Astrocyte (in vitro differentiated cells and primary cell): ENCODE measurements around the gene TANGO2.

ENCODE experiments used
- EZH2 ChIP-seq: IDR thresholded peaks from 2 replicates; pipeline ENCODE4 v1.6.1; 2012; ENCODE audit warnings: mild to moderate bottlenecking, low read length, inconsistent platforms; ENCODE audit not compliant: insufficient read depth
- TF ChIP-seq, protein P1 (sequence below): IDR thresholded peaks from 2 replicates; pipeline ENCODE4 v1.5.1; 2011; ENCODE audit warnings: low read depth, mild to moderate bottlenecking, inconsistent platforms, low read length, moderate library complexity; ENCODE audit not compliant: insufficient read depth

DNA sequence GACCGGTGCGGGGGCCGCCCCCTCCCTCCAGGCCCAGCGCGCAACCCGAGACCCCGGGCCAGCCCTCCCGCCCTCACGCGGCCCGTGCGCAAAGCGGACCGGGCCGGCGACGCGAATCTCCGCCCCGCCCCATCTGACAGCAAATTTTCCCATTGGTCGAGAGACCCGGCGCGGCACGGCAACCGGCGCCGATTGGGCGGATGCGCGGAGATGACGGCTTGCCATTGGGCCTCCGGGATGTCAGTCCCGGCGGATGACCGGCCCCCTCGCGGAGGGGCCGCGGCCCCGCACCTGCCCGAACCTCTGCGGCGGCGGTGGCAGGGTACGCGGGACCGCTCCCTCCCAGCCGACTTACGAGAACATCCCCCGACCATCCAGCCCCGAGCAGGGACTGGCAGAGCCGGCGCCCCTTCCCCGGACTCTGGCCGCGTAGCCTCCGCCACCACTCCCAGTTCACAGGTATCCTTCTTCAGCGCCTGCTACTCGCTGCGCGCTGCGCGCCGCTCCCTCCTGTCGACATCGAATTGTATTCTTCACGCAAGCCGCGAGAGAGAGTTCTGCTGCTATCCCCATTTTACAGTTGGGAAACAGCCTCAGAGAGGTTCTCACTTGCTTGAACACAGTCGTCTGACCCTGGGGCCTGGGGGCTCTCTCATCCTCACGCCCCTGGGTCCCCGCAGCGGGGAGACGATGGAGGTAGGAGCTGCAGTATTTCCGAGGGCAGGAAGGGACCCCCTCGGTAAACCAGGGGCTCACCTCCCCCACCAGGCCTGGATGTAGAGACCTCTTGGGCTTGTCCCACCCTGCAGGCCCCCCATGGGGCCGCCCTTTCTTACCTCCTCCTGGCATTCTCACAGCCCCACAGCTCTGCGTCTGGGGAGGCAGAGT is 3.9 kb upstream of the TANGO2 start, which contains the start of gene ARVCF:
- TF ChIP-seq, protein P1, sequence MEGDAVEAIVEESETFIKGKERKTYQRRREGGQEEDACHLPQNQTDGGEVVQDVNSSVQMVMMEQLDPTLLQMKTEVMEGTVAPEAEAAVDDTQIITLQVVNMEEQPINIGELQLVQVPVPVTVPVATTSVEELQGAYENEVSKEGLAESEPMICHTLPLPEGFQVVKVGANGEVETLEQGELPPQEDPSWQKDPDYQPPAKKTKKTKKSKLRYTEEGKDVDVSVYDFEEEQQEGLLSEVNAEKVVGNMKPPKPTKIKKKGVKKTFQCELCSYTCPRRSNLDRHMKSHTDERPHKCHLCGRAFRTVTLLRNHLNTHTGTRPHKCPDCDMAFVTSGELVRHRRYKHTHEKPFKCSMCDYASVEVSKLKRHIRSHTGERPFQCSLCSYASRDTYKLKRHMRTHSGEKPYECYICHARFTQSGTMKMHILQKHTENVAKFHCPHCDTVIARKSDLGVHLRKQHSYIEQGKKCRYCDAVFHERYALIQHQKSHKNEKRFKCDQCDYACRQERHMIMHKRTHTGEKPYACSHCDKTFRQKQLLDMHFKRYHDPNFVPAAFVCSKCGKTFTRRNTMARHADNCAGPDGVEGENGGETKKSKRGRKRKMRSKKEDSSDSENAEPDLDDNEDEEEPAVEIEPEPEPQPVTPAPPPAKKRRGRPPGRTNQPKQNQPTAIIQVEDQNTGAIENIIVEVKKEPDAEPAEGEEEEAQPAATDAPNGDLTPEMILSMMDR = no peak
- no peak for TF ChIP-seq EZH2
